Measurements from ENCODE around the gene DEF6. TPM values are rescaled to one million over a fixed set of nuclear protein-coding genes. Genes with fewer than 3 reads are reported as not detected.

The DEF6 gene
- total and polyA plus RNA-seq, 2 of the 8 experiments (the other 6 are each of a cell fraction or from before 2014, with no cell fraction given) = 3.3 to 4.1 TPM

DNA sequence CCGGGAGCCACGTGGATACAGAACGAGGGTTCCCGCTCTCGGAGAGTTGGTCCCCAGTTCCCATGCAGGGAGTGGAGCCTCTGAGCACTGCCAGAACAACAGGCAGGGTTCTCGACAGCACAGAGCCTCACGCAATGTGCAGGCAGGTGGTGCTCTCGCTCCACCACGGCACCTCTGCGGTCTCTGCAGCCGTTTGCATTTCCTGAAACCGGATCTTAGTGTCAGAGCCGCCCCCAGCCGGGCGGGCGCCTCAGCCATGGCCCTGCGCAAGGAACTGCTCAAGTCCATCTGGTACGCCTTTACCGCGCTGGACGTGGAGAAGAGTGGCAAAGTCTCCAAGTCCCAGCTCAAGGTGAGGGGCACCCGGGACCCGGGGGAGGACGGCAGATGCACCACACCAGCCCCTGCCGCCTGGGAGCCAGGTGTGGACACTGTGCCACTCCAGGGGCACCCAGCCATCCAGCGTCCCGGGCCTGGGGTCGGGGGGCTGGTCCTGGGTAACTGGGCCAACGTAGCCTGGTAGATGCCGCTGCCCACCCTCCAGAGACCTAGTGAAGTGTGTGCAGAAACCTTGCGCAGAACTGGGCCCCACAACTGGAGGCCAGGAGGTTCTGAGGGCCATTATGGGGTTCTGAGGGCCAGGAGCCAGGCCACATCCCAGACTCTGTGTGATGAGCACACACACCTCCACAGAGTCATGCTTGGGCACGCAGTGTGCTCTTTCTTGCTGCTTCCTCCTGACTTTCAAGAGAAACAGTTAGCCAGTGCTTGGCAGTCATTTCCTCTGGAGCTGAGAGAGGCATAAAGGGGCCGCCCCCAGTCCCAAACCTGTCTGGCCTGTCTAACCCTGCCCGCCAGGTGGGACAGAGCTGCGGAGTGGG, at the start of gene DEF6 (continued):
- no peak for TF ChIP-seq USF2 (IDR thresholded peaks at IDR 0.05; ENCODE audit: low read length)
- TF ChIP-seq MAX (IDR thresholded peaks at IDR 0.05) = peak; percentile 97
- no peak; the same call in 1 of the 2 replicates for TF ChIP-seq NRF1 (IDR thresholded peaks at IDR 0.05; ENCODE audit: low read depth, low read length)
- no peak for TF ChIP-seq KDM5A (IDR thresholded peaks at IDR 0.05; ENCODE audit: low read length)
- 0 out of 2 replicates have a peak, but pooled peaks have one; percentile 11 for TF ChIP-seq KDM1A (IDR thresholded peaks at IDR 0.05; ENCODE audit: borderline replicate concordance, low read length)
- TF ChIP-seq KDM4A (IDR thresholded peaks at IDR 0.05; ENCODE audit: low read depth, low read length, severe bottlenecking) = peak; percentile 31
- no peak for TF ChIP-seq SUZ12 (IDR thresholded peaks at IDR 0.05; ENCODE audit: low read length)
- peak; percentile 38; the same call in 1 of the 2 replicates for TF ChIP-seq SP1 (IDR thresholded peaks at IDR 0.05; ENCODE audit: low read depth, low read length)
- TF ChIP-seq GABPA (IDR thresholded peaks at IDR 0.05; ENCODE audit: borderline replicate concordance, insufficient read depth, low read length) = peak; percentile 64; the same call in 1 of the 2 replicates
- peak; percentile 70; the same call in 1 of the 2 replicates for TF ChIP-seq YY1 (IDR thresholded peaks at IDR 0.05; ENCODE audit: low read depth, low read length)
- TF ChIP-seq SP4 (IDR thresholded peaks at IDR 0.05; ENCODE audit: low read length) = peak; percentile 82; the same call in 1 of the 2 replicates
- TF ChIP-seq EGR1 (IDR thresholded peaks at IDR 0.05; ENCODE audit: borderline replicate concordance, low read depth, low read length) = peak; percentile 71; the same call in 1 of the 2 replicates
- no peak for TF ChIP-seq TBP (IDR thresholded peaks at IDR 0.05; ENCODE audit: low read depth, low read length)
- TF ChIP-seq PHF8 (conservative IDR thresholded peaks at IDR 0.05; ENCODE audit: low read depth, low read length) = no peak
- TF ChIP-seq BACH1 (IDR thresholded peaks at IDR 0.05; ENCODE audit: low read length) = no peak
- peak; percentile 30; the same call in 1 of the 2 replicates for TF ChIP-seq SRF (IDR thresholded peaks at IDR 0.05; ENCODE audit: low read depth, low read length)
- peak; percentile 15; the same call in 1 of the 2 replicates for TF ChIP-seq CEBPB (IDR thresholded peaks at IDR 0.05; ENCODE audit: low read depth, low read length)
- peak; percentile 63 for TF ChIP-seq CREB1 (IDR thresholded peaks at IDR 0.05)
- TF ChIP-seq EZH2 (IDR thresholded peaks at IDR 0.05; ENCODE audit: low read depth, low read length, severe bottlenecking) = no peak
- no peak for TF ChIP-seq CHD1 (IDR thresholded peaks at IDR 0.05; ENCODE audit: low read depth, low read length)
- peak; percentile 48 for TF ChIP-seq NANOG (IDR thresholded peaks at IDR 0.05; ENCODE audit: insufficient read depth, low read depth, low read length, poor library complexity, severe bottlenecking)
- TF ChIP-seq SIX5 (IDR thresholded peaks at IDR 0.05; ENCODE audit: low read depth, low read length) = peak; percentile 27; the same call in 1 of the 2 replicates
